OCI-LY7 (cell line): ENCODE results near the gene GYS1. TPM values are rescaled to one million over a fixed set of nuclear protein-coding genes. Genes with fewer than 3 reads are reported as not detected.

Source experiments
- BruUV-seq: library from RNA; stranded (reverse); fragments of 400-500 nt; replicated peaks from 2 replicates; lab custom pipeline; 2021; lab: Mats Ljungman, UMichigan
- CTCF ChIA-PET: fragments of 300-600 bp; sonication (Branson Sonifier 250); formaldehyde crosslinking; loops from one replicate; lab custom pipeline; 2022; ENCODE audit warnings: antibody characterized with exemption; ENCODE audit not compliant: unreplicated experiment; lab: Charles Lee
- POLR2A ChIA-PET: fragments of 300-600 bp; sonication (Branson Sonifier 250); formaldehyde crosslinking; loops from one replicate; lab custom pipeline; 2022; ENCODE audit warnings: antibody characterized with exemption; lab: Charles Lee
- DNase-seq: peaks from one replicate; pipeline ENCODE4 v3.0.0-alpha.2; 2015; ENCODE audit warnings: low spot score
- H2AFZ ChIP-seq: fragments of 200-600 bp; sonication (generic), shearing (Covaris generic); 2 replicates; pipeline ENCODE4 v1.6.1; 2014; ENCODE audit warnings: mild to moderate bottlenecking, antibody characterized with exemption, low read length, moderate library complexity
- H3K27ac ChIP-seq: fragments of 200-600 bp; sonication (generic); 2 replicates; pipeline ENCODE4 v1.5.1; 2014; ENCODE audit warnings: mixed run types, low read depth, mild to moderate bottlenecking, moderate library complexity, low read length, inconsistent platforms; ENCODE audit not compliant: poor library complexity, severe bottlenecking
- H3K36me3 ChIP-seq: fragments of 200-600 bp; sonication (generic); 2 replicates; pipeline ENCODE4 v1.6.1; 2014; ENCODE audit warnings: mild to moderate bottlenecking, antibody characterized with exemption, low read length, moderate library complexity, mixed read lengths; ENCODE audit not compliant: insufficient read depth
- H3K4me1 ChIP-seq: fragments of 200-600 bp; sonication (generic); 2 replicates; pipeline ENCODE4 v1.5.1; 2014; ENCODE audit warnings: mild to moderate bottlenecking, low read length; ENCODE audit not compliant: insufficient read depth, poor library complexity, severe bottlenecking
- H3K4me2 ChIP-seq: fragments of 200-600 bp; sonication (generic); 2 replicates; pipeline ENCODE4 v1.6.1; 2014; ENCODE audit warnings: mild to moderate bottlenecking, low read length
- H3K4me3 ChIP-seq: fragments of 200-600 bp; sonication (generic); 2 replicates; pipeline ENCODE4 v1.5.1; 2014; ENCODE audit warnings: mild to moderate bottlenecking, low read depth, low read length; ENCODE audit not compliant: poor library complexity, severe bottlenecking
- H3K79me2 ChIP-seq: fragments of 200-600 bp; sonication (generic); 2 replicates; pipeline ENCODE4 v1.6.1; 2016; ENCODE audit warnings: low read depth, mild to moderate bottlenecking, low read length, moderate library complexity, mixed read lengths; ENCODE audit not compliant: insufficient read depth
- H3K9me2 ChIP-seq: fragments of 200-600 bp; sonication (generic); 2 replicates; pipeline ENCODE4 v1.6.1; 2016; ENCODE audit warnings: mild to moderate bottlenecking, low read length, mixed read lengths; ENCODE audit not compliant: insufficient read depth
- H3K9me3 ChIP-seq: fragments of 200-600 bp; sonication (generic); 2 replicates; pipeline ENCODE4 v1.6.1; 2014; ENCODE audit warnings: mild to moderate bottlenecking, mixed run types, low read length, mixed read lengths
- H4K20me1 ChIP-seq: fragments of 200-600 bp; sonication (generic); 2 replicates; pipeline ENCODE4 v1.6.1; 2014; ENCODE audit warnings: mild to moderate bottlenecking, antibody characterized with exemption, low read length, moderate library complexity, mixed read lengths; ENCODE audit not compliant: insufficient read depth
- EZH2phosphoT487 ChIP-seq: fragments of 200-600 bp; sonication (generic); IDR thresholded peaks from 2 replicates; pipeline ENCODE4 v1.6.1; 2018; ENCODE audit warnings: low read depth, borderline replicate concordance, mild to moderate bottlenecking, mixed run types, antibody characterized with exemption, low read length, moderate library complexity, mixed read lengths
- intact Hi-C: fragments of 100-400 bp; cut with micrococcal nuclease; formaldehyde crosslinking; loops from one replicate; pipeline ENCODE4 v1.10.0; 2022; ENCODE audit not compliant: unreplicated experiment
- total RNA-seq, 2 experiments: library from RNA; depleted of rRNA in 1 of 2; stranded (reverse); fragments of >200 nt in 1 of 2; shearing (Covaris generic) in 1 of 2; gene quantifications; 2 replicates each; pipeline ENCODE4 v1.2.3, GENCODE V29; 2014 to 2022
- TF ChIP-seq, protein P1 (sequence below): fragments of 200-600 bp; sonication (generic); conservative IDR thresholded peaks from 2 replicates; pipeline ENCODE4 v1.5.1; 2014; ENCODE audit warnings: mild to moderate bottlenecking, antibody characterized with exemption, low read length, moderate library complexity, mixed read lengths

Gene GYS1
- total RNA-seq, 2 experiments from 2014 or later = 20.0 to 29.9 TPM

DNA sequence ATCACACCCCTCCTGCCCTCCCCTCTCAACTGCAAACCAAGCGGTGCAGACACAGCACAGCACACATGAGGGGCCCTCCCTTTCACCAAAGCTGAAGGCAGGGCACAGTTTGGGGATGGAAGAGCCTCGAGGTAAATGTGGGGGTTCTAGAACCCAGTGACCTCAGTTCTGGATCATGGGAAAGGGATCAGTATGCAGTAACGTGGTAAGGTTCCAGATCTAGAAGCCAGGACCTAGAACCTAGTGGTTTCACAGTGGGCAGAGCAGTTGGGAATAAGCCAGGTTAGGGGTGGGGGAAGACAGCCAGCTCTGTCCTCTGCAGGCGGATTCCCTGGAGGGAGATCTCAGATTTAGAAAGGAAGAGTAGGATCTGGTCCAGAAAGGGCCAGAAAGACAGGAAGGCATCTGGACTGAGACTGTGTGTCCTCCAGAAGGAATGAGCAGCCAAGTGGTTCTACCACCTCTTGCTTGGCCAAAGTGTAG is 24.9 kb downstream of the GYS1 start:
- ChIA-PET POLR2A (no interaction called here), CTCF (interaction anchor here (1.3 kb wide), 1 partner anchor 25 kb away, joined by 4 read pairs; the partner anchor contains the start of genes GYS1 and RUVBL2)
- Histone ChIP-seq H3K4me2 (peak overlapping the region; percentile 99), H3K36me3 (peaks cover 44% of the 10 kb centered on the region), H3K4me1 (peaks cover 57% of the 10 kb centered on the region), H3K9me2 (no peaks in the 10 kb centered on the region), H3K4me3 (no peak overlapping the region), H4K20me1 (no peaks in the 10 kb centered on the region), H2AFZ (no peak overlapping the region), H3K27ac (peak overlapping the region; percentile 47), H3K9me3 (no peaks in the 10 kb centered on the region), H3K79me2 (peaks cover 17% of the 10 kb centered on the region; the same call in 1 of the 2 replicates)
- TSS peak; percentile 78 for BruUV-seq
- intact Hi-C loops = no loop called here
- no peak for DNase-seq
- TF ChIP-seq EZH2phosphoT487 = no peak
- TF ChIP-seq, protein P1, sequence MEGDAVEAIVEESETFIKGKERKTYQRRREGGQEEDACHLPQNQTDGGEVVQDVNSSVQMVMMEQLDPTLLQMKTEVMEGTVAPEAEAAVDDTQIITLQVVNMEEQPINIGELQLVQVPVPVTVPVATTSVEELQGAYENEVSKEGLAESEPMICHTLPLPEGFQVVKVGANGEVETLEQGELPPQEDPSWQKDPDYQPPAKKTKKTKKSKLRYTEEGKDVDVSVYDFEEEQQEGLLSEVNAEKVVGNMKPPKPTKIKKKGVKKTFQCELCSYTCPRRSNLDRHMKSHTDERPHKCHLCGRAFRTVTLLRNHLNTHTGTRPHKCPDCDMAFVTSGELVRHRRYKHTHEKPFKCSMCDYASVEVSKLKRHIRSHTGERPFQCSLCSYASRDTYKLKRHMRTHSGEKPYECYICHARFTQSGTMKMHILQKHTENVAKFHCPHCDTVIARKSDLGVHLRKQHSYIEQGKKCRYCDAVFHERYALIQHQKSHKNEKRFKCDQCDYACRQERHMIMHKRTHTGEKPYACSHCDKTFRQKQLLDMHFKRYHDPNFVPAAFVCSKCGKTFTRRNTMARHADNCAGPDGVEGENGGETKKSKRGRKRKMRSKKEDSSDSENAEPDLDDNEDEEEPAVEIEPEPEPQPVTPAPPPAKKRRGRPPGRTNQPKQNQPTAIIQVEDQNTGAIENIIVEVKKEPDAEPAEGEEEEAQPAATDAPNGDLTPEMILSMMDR = no peak

DNA sequence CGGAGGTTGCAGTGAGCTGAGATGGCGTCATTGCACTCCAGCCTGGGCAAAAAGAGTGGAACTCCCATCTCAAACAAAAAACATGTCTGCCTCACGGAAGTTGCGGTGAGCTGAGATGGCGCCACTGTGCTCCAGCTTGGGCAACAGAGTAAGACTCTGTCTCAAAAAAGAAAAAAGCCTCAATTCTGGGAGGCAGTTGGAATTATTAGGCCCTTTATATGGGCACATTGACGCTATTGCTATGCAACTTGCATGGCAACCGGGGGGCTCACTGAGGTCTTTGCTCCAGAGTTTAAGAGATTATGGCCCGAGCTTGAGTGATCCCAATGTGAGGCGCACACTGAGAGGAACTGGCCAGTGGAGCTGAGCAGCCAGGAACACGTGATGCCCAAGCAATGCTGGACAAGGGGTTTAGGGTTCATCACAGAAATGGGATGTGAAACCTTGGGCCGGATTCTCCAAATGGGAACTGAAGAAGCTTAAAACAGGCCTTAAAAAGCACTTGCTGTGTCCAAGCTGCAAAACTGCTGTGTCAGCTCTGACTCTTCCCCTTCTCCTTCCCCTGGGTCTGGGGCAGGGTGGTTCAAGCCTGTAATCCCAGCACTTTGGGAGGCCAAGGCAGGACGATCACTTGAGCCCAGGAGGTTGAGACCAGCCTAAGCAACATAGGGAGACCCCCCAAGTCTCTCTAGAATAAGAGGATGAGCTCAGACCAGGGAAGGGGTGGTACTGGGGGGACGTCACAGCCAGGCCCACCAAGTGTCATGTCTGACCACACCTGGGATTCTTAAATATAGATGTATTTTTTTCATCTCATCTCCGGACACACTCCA is 25.5 kb downstream of the GYS1 start:
- no peak for DNase-seq
- TF ChIP-seq EZH2phosphoT487 = no peak
- TF ChIP-seq, protein P1 = no peak
- peak overlapping the region; percentile 99 for H3K4me2 ChIP-seq
- BruUV-seq = no TSS peak
- H3K36me3 ChIP-seq = peaks cover 44% of the 10 kb centered on the region
- peaks cover 17% of the 10 kb centered on the region; the same call in 1 of the 2 replicates for H3K79me2 ChIP-seq
- ChIA-PET CTCF (interaction anchor here (1.3 kb wide), 1 partner anchor 26 kb away, joined by 4 read pairs; the partner anchor contains the start of genes GYS1 and RUVBL2), POLR2A (interaction anchor here (0.6 kb wide), 2 partner anchors 82 to 138 kb away, joined by 3 read pairs; no protein-coding TSS in a partner anchor)
- no peaks in the 10 kb centered on the region for H4K20me1 ChIP-seq
- H3K4me1 ChIP-seq = peaks cover 63% of the 10 kb centered on the region
- H2AFZ ChIP-seq = no peak overlapping the region
- H3K9me3 ChIP-seq = no peaks in the 10 kb centered on the region
- intact Hi-C loops = no loop called here
- H3K27ac ChIP-seq = peak overlapping the region; percentile 47
- no peak overlapping the region for H3K4me3 ChIP-seq
- no peaks in the 10 kb centered on the region for H3K9me2 ChIP-seq
